ENCODE results near the gene FBXO22.
A peak's percentile ranks its signal among the peaks of the same experiment; 100 is the strongest.

Gene FBXO22

GRCh38 chr15:75918135-75918534 is 14.5 kb downstream of the FBXO22 start:
- DNase-seq (ENCODE audit: low spot score) (no peak), FAIRE-seq (no peak)

GRCh38 chr15:75920079-75920478 is 16.4 kb downstream of the FBXO22 start:
- FAIRE-seq, result no peak
- no peak for DNase-seq (ENCODE audit: low spot score)

- DNase-seq (ENCODE audit: low spot score) (no peak), FAIRE-seq (no peak)
These were observed 18.3 kb downstream of the FBXO22 start for GRCh38 chr15:75921732-75922703.

- no peak for DNase-seq (ENCODE audit: low spot score)
- no peak for FAIRE-seq
These were observed 20.1 kb downstream of the FBXO22 start for GRCh38 chr15:75923756-75924155.

GRCh38 chr15:75924576-75924975 is 20.9 kb downstream of the FBXO22 start:
- FAIRE-seq, result no peak
- no peak for DNase-seq (ENCODE audit: low spot score)

- no peak for DNase-seq (ENCODE audit: low spot score)
- no peak for FAIRE-seq
These were observed 21.8 kb downstream of the FBXO22 start for GRCh38 chr15:75925440-75925839.

GRCh38 chr15:75926931-75927330 is 23.3 kb downstream of the FBXO22 start:
- FAIRE-seq (no peak), DNase-seq (ENCODE audit: low spot score) (no peak)

- DNase-seq (ENCODE audit: low spot score) (no peak), FAIRE-seq (no peak)
These were observed 23.9 kb downstream of the FBXO22 start for GRCh38 chr15:75927601-75928000.

- FAIRE-seq, result no peak
- DNase-seq (ENCODE audit: low spot score), result peak; percentile 26
These were observed 25.3 kb downstream of the FBXO22 start for GRCh38 chr15:75928680-75929608.

GRCh38 chr15:75929799-75930565 is 26.3 kb downstream of the FBXO22 start:
- FAIRE-seq, result no peak
- DNase-seq (ENCODE audit: low spot score), result no peak

- no peak for FAIRE-seq
- DNase-seq (ENCODE audit: low spot score), result no peak
These were observed 27.2 kb downstream of the FBXO22 start for GRCh38 chr15:75930866-75931265.

- no peak for FAIRE-seq
- no peak for DNase-seq (ENCODE audit: low spot score)
These were observed 38.8 kb downstream of the FBXO22 start for GRCh38 chr15:75942464-75942863.

- FAIRE-seq, result no peak
- DNase-seq (ENCODE audit: low spot score), result no peak
These were observed 39.6 kb downstream of the FBXO22 start for GRCh38 chr15:75943246-75943645.

GRCh38 chr15:75943713-75944215 is 40.1 kb downstream of the FBXO22 start:
- DNase-seq (ENCODE audit: low spot score) (no peak), FAIRE-seq (no peak)

GRCh38 chr15:75945953-75946352 is 42.3 kb downstream of the FBXO22 start:
- no peak for DNase-seq (ENCODE audit: low spot score)
- FAIRE-seq, result no peak

- no peak for FAIRE-seq
These were observed 43.4 kb downstream of the FBXO22 start for GRCh38 chr15:75947092-75947491.

GRCh38 chr15:75948761-75949296 is 45.2 kb downstream of the FBXO22 start:
- FAIRE-seq (no peak), DNase-seq (ENCODE audit: low spot score) (no peak)

More at GRCh38 chr15:75947092-75947491, 43.4 kb downstream of the FBXO22 start:
- no peak for DNase-seq (ENCODE audit: low spot score)

- FAIRE-seq (no peak), DNase-seq (ENCODE audit: low spot score) (no peak)
These were observed 48.8 kb downstream of the FBXO22 start for GRCh38 chr15:75952525-75952924.

- no peak for DNase-seq (ENCODE audit: low spot score)
These were observed 52.0 kb downstream of the FBXO22 start for GRCh38 chr15:75955720-75956119.

GRCh38 chr15:75961331-75961730 is 57.7 kb downstream of the FBXO22 start:
- DNase-seq (ENCODE audit: low spot score) (no peak), FAIRE-seq (no peak)

More at GRCh38 chr15:75955720-75956119, 52.0 kb downstream of the FBXO22 start:
- no peak for FAIRE-seq

- FAIRE-seq, result peak; percentile 67
- no peak for DNase-seq (ENCODE audit: low spot score)
These were observed 62.4 kb downstream of the FBXO22 start for GRCh38 chr15:75966073-75966472.

Data from urothelium cell line (cell line).